GM18868 (cell line): ENCODE results near the gene VASN.
"Not testable (repeated sequence)": the region's sequence is repeated elsewhere in the genome, so short reads cannot be mapped to it uniquely, and the experiment has no call there.

ENCODE experiments used
- ATAC-seq: cut with Tn5 transposase; IDR thresholded peaks from one replicate; pipeline ENCODE4 v1.9.1; 2021; ENCODE audit warnings: mild to moderate bottlenecking, moderate library complexity; ENCODE audit not compliant: unreplicated experiment

VASN gene

GRCh38 chr16:4383591-4384444 is 12.2 kb downstream of the VASN start:
- ATAC-seq: no peak

GRCh38 chr16:4384509-4384942 is 12.9 kb downstream of the VASN start:
- ATAC-seq: no peak

DNA sequence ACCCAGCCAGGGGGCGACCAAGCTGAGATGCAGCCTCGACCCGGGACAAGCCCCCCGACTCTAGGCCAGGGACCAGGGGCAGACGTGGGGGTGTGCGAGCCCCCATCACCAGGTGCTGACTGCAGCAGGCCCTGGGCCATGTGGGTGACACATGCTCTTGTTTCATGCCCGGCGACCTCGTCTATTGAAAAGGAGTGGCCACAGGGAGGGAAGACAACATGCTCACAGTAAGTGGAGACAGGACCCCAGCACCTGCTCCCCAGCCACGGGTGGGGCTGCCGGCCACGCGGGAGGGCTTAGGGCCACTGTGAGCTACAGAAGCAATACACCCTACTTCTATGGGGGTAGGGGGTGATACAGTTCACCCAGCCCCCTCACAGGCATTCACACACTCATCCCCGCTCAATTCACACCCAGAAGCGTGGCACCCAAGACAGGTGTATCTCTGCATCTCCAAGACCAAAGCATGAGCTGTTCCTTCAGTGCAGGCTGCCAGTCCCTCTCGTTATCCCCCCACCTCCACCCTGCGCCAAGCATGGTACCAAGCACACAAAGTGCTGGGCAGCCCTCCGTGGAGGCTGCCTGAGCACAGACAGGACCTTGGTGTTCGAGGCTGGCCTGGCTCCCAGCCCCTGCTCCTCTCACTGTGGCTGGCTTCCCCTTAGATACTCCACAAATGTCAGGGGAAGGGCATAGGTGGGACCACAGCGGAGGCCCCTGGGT is 13.6 kb downstream of the VASN start:
- no peak for ATAC-seq

GRCh38 chr16:4385789-4386450 is 14.3 kb downstream of the VASN start:
- no peak for ATAC-seq

- no peak for ATAC-seq
Observed at GRCh38 chr16:4386451-4386805, 14.8 kb downstream of the VASN start.

- no peak for ATAC-seq
Observed at GRCh38 chr16:4386951-4387565, 15.4 kb downstream of the VASN start.

DNA sequence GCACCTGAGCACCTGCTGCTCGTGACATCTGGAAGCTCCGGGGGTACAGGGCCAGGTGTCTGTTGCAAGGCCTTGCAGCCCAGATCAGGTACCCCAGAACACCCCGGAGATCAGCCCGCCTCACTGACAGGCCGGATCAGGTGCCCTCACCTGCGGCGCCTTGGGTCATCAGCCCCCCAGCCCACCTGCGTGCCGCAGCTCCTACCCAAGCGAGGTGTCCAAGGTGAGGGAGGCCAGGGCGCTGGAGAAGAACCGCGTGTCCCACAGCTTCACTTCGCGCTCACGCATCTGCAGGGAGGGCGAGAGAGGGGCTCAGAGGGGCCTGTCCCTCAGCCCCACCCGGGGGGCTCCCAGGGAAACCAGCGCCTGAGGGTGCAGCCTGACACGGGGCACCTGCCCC is 16.1 kb downstream of the VASN start:
- ATAC-seq: no peak

DNA sequence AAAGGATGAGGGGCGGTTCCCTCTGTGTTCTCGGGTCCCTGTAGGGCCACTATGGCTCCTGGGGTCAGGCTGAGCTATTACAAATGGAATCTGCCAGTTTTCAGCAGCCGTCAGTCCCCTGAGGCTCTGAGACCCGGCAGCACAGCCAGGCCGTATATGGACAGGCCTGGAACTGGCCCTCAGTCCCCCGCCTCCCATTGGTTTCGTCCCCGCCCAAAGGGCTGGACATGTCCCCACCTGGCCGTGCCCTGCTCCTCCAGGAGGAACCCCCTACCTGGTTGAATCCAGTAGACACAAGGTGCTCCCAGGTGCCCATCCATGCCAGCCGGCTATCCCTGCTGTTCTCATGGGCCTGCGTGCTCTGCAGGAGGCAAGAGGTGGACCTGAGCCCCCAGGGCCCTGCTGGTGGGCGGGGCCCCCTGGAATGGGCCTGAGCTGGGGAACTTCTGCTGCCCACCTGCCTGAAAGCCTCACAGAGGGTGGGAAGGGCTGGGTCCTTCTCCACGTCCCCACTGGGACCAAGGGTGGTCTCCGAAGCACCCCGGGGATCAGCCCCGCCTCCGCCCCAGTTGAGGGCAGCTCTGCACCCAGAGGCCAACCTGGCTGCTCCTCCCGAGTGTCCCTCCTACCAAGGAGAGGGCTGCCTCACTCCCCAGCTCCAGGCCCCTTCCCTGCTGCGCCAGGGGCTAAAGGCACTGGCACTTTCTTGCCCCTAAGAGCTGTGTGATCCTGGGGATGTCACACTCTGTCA is 16.8 kb downstream of the VASN start:
- ATAC-seq: no peak

DNA sequence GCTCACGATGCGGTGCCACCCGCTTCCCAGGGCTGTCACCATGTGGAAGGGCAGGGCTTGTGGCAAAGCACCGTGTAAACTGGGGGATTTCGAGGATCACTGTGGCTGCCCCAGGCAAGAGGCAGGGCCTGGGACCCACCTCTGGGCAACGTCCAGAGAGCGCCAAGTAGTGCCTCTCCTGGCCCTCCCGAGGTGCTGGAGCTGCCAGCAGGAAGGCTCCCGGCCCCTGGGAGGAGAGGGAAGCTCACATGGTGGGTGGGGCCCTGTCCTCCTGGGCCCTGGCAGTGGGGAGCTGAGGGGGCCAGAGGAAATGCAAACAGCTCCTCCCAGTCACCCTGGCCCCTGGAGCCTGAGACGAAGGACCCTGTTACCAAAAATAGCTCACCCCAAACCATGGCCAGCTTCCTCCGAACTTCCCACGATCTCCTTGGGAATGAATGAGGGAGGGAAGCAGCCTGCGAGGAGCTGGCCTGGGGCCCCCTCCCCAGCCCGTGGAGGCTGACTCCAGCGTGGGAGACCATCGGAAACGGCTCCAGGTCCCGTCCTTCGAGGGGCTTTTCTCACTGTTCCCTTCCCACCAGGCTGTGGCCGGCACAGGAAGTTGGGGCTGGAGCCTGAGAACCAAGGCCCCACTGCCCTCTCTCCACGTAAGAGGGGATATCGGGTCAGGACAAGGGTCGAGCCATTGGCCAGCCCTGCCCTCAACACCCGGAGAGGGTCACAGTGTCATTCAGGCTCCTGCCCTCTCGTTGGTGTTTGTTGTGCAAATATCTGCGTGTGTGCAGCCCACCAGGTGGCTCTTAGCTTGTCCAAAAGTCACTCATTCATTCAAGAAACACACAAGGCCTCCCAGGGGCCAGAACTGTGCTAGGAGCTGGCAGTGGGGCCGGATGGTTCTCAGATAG is 17.7 kb downstream of the VASN start:
- ATAC-seq: no peak

GRCh38 chr16:4390266-4391260 is 18.9 kb downstream of the VASN start:
- no peak for ATAC-seq

- no peak for ATAC-seq
Observed at GRCh38 chr16:4391631-4392381, 20.2 kb downstream of the VASN start.

DNA sequence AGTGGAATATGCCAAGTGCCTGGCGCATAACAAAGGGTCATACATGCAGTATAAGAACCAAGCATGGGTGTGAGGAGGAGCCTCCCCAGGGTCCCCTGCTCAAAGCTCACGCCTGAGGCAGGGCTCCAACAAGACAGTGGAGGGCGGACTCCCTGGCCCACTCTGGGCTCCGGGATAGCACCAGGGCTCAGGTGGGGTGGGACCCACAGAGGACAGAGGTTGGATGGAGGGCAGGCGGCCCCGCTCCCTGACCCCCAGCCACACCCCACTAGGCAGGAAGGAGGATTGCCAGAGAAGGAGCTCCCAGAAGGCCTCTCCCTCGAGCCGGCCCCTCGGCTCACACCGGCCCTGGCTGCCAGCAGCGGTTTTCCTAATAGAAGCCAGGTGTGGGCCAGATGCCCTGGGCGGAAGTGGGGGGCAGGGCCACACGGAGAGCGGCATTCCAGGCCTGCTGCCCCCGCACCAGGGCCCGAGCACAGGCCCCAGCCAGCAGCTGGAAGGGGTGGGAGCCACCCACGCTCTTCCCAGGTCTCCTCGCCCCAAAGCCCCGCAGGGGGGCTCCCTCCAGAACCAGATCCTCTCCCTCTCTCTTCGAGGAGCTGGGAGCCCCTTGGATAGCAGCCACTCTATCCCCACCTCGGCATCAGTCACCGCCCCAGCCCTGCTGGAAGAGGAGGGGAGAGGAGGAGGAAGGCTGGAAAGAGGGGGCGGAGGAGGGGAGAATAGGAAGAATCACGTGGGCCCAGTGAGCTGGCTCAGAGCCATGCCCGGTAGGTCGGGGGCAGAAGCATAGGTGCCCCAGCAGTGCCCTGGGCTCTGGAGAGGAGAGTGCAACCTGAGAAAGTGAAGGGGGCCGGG is 21.0 kb downstream of the VASN start:
- ATAC-seq: no peak

- ATAC-seq: no peak
Observed at GRCh38 chr16:4393240-4393600, 21.6 kb downstream of the VASN start.

DNA sequence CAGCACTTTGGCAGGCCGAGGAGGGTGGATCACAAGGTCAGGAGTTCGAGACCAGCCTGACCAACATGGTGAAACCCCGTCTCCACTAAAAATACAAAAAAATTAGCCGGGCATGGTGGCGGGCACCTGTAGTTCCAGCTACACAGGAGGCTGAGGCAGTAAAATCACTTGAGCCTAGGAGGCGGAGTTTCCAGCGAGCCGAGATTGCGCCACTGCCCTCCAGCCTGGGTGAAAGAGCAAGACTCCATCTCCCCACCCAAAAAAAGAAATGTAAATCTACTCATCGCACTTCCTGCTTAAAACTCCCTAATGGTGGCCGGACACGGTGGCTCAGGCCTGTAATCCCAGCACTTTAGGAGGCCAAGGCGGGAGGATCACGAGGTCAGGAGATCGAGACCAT is 22.2 kb downstream of the VASN start:
- ATAC-seq: not testable (repeated sequence)

DNA sequence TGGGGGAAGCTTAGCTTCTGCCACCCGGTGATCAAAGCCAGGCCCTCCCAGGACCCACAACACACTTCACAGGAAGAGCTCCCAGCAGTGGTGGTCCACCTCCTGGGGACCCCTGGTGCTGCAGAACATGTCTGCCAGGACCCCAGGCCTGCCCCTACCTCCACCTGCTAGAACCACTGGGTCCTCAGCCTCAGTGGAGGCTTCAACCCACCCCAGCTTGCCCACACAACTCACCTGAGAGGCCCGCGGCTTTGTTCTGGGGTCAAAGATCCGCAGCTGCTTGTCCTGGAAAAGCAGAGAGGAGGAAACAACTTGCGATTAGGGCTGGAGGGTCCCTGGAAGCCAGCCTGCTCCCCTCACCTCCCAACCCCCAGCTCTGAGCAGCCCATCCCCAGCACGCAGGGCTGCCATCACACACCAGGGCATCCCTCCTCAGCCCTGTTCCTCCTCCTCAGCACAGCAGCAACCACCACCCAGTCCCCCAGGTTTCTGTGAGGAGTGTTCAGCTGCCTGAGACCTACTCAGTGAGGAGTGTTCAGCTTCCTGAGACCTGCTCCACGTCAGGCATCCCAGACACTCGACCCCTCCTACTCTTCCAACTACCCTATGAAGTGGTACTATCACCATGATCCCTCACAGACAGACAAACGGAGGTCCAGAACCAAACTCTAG is 23.5 kb downstream of the VASN start:
- no peak for ATAC-seq

- no peak for ATAC-seq
Observed at GRCh38 chr16:4399001-4399730, 27.5 kb downstream of the VASN start.
